SKM-1 treated with dmso at 0.1 percent for 144 hours (cell line): ENCODE results near the gene WDR5.

Experiments used
- DNase-seq: peaks from one replicate; lab custom pipeline; 2025; ENCODE audit not compliant: unreplicated experiment; lab: John Stamatoyannopoulos, UW

The WDR5 gene

GRCh38 chr9:134158242-134158641, 22.4 kb downstream of the WDR5 start:
- no peak for DNase-seq

GRCh38 chr9:134158753-134159392, 23.0 kb downstream of the WDR5 start:
- no peak for DNase-seq

GRCh38 chr9:134159566-134160245, 23.8 kb downstream of the WDR5 start:
- no peak for DNase-seq

GRCh38 chr9:134161647-134162046, 25.8 kb downstream of the WDR5 start:
- DNase-seq = no peak

GRCh38 chr9:134162212-134162775, 26.4 kb downstream of the WDR5 start:
- DNase-seq = no peak

- DNase-seq = no peak
Measured at GRCh38 chr9:134162926-134163370, 27.1 kb downstream of the WDR5 start.

- no peak for DNase-seq
Measured at GRCh38 chr9:134163371-134164196, 27.7 kb downstream of the WDR5 start.

GRCh38 chr9:134164879-134165278, 29.0 kb downstream of the WDR5 start:
- DNase-seq = no peak

GRCh38 chr9:134165357-134166315, 29.8 kb downstream of the WDR5 start:
- DNase-seq = no peak

- DNase-seq = no peak
Measured at GRCh38 chr9:134166374-134166773, 30.5 kb downstream of the WDR5 start.

GRCh38 chr9:134167530-134167931, 31.6 kb downstream of the WDR5 start:
- no peak for DNase-seq

- no peak for DNase-seq
Measured at GRCh38 chr9:134168757-134169550, 33.1 kb downstream of the WDR5 start.

- no peak for DNase-seq
Measured at GRCh38 chr9:134169724-134170401, 34.0 kb downstream of the WDR5 start.

- DNase-seq = no peak
Measured at GRCh38 chr9:134170532-134171315, 34.8 kb downstream of the WDR5 start.

GRCh38 chr9:134171316-134172197, 35.7 kb downstream of the WDR5 start:
- DNase-seq = no peak

- no peak for DNase-seq
Measured at GRCh38 chr9:134172198-134173126, 36.6 kb downstream of the WDR5 start.
